GM23338 (cell line): ENCODE data around the gene RABGAP1L. TPM values are rescaled to one million over a fixed set of nuclear protein-coding genes. Genes with fewer than 3 reads are reported as not detected.

Experiments
- ATAC-seq: fragments of 200-7000 bp; cut with Tn5 transposase; 3 replicates; pipeline ENCODE4 v1.9.1; 2020
- DNase-seq: peaks from one replicate; pipeline ENCODE4 v3.0.0-alpha.2; 2015; ENCODE audit warnings: low spot score
- H2AFZ ChIP-seq: fragments of 200-600 bp; sonication (generic); 2 replicates; pipeline ENCODE4 v1.8.0; 2016; ENCODE audit warnings: antibody characterized with exemption, mild to moderate bottlenecking, moderate library complexity
- H3F3A ChIP-seq: fragments of 200-600 bp; sonication (generic); replicated peaks from 2 replicates; pipeline ENCODE4 v1.8.0; 2017; ENCODE audit warnings: antibody characterized with exemption, mixed run types, low read depth
- H3K27ac ChIP-seq: fragments of 200-600 bp; sonication (generic); 2 replicates; pipeline ENCODE4 v1.6.1; 2016; ENCODE audit warnings: low read depth
- H3K27me3 ChIP-seq: fragments of 200-600 bp; sonication (generic); 2 replicates; pipeline ENCODE4 v1.8.0; 2016; ENCODE audit warnings: mild to moderate bottlenecking, mixed run types, moderate library complexity; ENCODE audit not compliant: insufficient read depth
- H3K36me3 ChIP-seq: fragments of 200-600 bp; sonication (generic); 2 replicates; pipeline ENCODE4 v1.8.0; 2016; ENCODE audit warnings: mild to moderate bottlenecking; ENCODE audit not compliant: insufficient read depth
- H3K4me1 ChIP-seq: fragments of 200-600 bp; sonication (generic); 2 replicates; pipeline ENCODE4 v1.8.0; 2016; ENCODE audit warnings: mild to moderate bottlenecking, moderate library complexity; ENCODE audit not compliant: insufficient read depth
- H3K4me2 ChIP-seq: fragments of 200-600 bp; sonication (generic); 2 replicates; pipeline ENCODE4 v1.7.1; 2017; ENCODE audit warnings: mixed run types
- H3K4me3 ChIP-seq: fragments of 200-600 bp; sonication (generic); 2 replicates; pipeline ENCODE4 v1.6.1; 2016; ENCODE audit warnings: mixed run types
- H3K79me2 ChIP-seq: fragments of 200-600 bp; sonication (generic); replicated peaks from 2 replicates; pipeline ENCODE4 v1.8.0; 2017; ENCODE audit warnings: mild to moderate bottlenecking; ENCODE audit not compliant: insufficient read depth
- H3K9me2 ChIP-seq: fragments of 200-600 bp; sonication (generic); 2 replicates; pipeline ENCODE4 v1.8.0; 2017; ENCODE audit not compliant: insufficient read depth
- H4K20me1 ChIP-seq: fragments of 200-600 bp; sonication (generic); replicated peaks from 2 replicates; pipeline ENCODE4 v1.8.0; 2017; ENCODE audit warnings: mild to moderate bottlenecking; ENCODE audit not compliant: insufficient read depth
- H3K27ac Mint-ChIP-seq: 2 replicates; pipeline ENCODE4 v1.8.0; 2020; ENCODE audit warnings: inconsistent platforms, mild to moderate bottlenecking, moderate library complexity, mixed read lengths
- H3K27me3 Mint-ChIP-seq: 3 replicates; pipeline ENCODE4 v1.8.0; 2022; ENCODE audit warnings: low read depth, mild to moderate bottlenecking, moderate library complexity, mixed read lengths, inconsistent platforms; ENCODE audit not compliant: insufficient read depth, poor library complexity
- H3K36me3 Mint-ChIP-seq: 3 replicates; pipeline ENCODE4 v1.8.0; 2021; ENCODE audit warnings: low read depth, mild to moderate bottlenecking, inconsistent platforms, moderate library complexity, mixed read lengths
- H3K4me1 Mint-ChIP-seq: 3 replicates; pipeline ENCODE4 v1.8.0; 2020; ENCODE audit warnings: mild to moderate bottlenecking, inconsistent platforms, mixed read lengths
- H3K4me3 Mint-ChIP-seq: 3 replicates; pipeline ENCODE4 v1.8.0; 2021; ENCODE audit warnings: moderate library complexity, mild to moderate bottlenecking, inconsistent platforms, mixed read lengths
- H3K9me3 Mint-ChIP-seq: 3 replicates; pipeline ENCODE4 v1.8.0; 2020; ENCODE audit warnings: moderate library complexity, mild to moderate bottlenecking, inconsistent platforms, mixed read lengths
- CREB1 ChIP-seq: fragments of 250-450 bp; sonication (Bioruptor Pico); IDR thresholded peaks from 2 replicates; pipeline ENCODE4 v1.5.0; 2020; ENCODE audit warnings: low read depth, mild to moderate bottlenecking, moderate library complexity
- CTCF ChIP-seq, 2 experiments: fragments of 200-600 bp in 1 of 2; sonication (generic) in 1 of 2; conservative IDR thresholded peaks; 2 replicates each; pipeline versions ENCODE4 v1.5.1 to v1.6.1; 2016 to 2017; ENCODE audit warnings: antibody characterized with exemption in 2 of 2, low read depth in 2 of 2, mild to moderate bottlenecking in 2 of 2, moderate library complexity in 1 of 2
- ETS1 ChIP-seq: IDR thresholded peaks from 2 replicates; pipeline ENCODE4 v1.6.1; 2016; ENCODE audit warnings: antibody characterized with exemption
- EZH2 ChIP-seq: fragments of 200-600 bp; sonication (generic); IDR thresholded peaks from one replicate; pipeline ENCODE4 v1.8.0; 2017; ENCODE audit warnings: antibody characterized with exemption, mild to moderate bottlenecking, low read depth; ENCODE audit not compliant: unreplicated experiment
- EZH2phosphoT487 ChIP-seq: fragments of 200-600 bp; sonication (generic); IDR thresholded peaks from one replicate; pipeline ENCODE4 v1.8.1; 2018; ENCODE audit warnings: antibody characterized with exemption; ENCODE audit not compliant: unreplicated experiment
- JUNB ChIP-seq: IDR thresholded peaks from one replicate; pipeline ENCODE4 v1.6.1; 2016; ENCODE audit warnings: antibody characterized with exemption; ENCODE audit not compliant: unreplicated experiment
- NANOG ChIP-seq: IDR thresholded peaks from 2 replicates; pipeline ENCODE4 v1.6.1; 2016; ENCODE audit warnings: antibody characterized with exemption, borderline replicate concordance
- POLR2AphosphoS5 ChIP-seq: IDR thresholded peaks from 2 replicates; pipeline ENCODE4 v1.6.1; 2016; ENCODE audit warnings: antibody characterized with exemption, low read depth
- STAT1 ChIP-seq: IDR thresholded peaks from one replicate; pipeline ENCODE4 v1.6.1; 2016; ENCODE audit warnings: antibody characterized with exemption; ENCODE audit not compliant: unreplicated experiment
- ZNF114 ChIP-seq: fragments of 250-450 bp; sonication (Bioruptor Pico); IDR thresholded peaks from 2 replicates; pipeline ENCODE4 v1.5.0; 2020; ENCODE audit warnings: mild to moderate bottlenecking, moderate library complexity
- ZNF331 ChIP-seq: fragments of 250-450 bp; sonication (Bioruptor Pico); IDR thresholded peaks from 2 replicates; pipeline ENCODE4 v1.5.0; 2020; ENCODE audit warnings: low read depth, mild to moderate bottlenecking, moderate library complexity
- ZNF462 ChIP-seq: fragments of 250-450 bp; sonication (Bioruptor Pico); IDR thresholded peaks from 2 replicates; pipeline ENCODE4 v1.5.0; 2020; ENCODE audit warnings: mild to moderate bottlenecking, moderate library complexity
- polyA plus RNA-seq: library from polyadenylated mRNA; unstranded; fragments of >200 nt; fragmentation: Nextera tagmentation; extraction: Ambion mirVana; gene quantifications from 2 replicates; pipeline ENCODE4 v1.2.1, GENCODE V29; 2016
- total RNA-seq: library from RNA; depleted of rRNA; stranded (reverse); fragments of >200 nt; shearing (Covaris generic); gene quantifications from 2 replicates; pipeline ENCODE4 v1.2.3, GENCODE V29; 2014
- TF ChIP-seq, protein P1 (sequence below): IDR thresholded peaks from one replicate; pipeline ENCODE4 v1.6.1; 2018; ENCODE audit warnings: antibody characterized with exemption; ENCODE audit not compliant: unreplicated experiment

The RABGAP1L gene
- total and polyA plus RNA-seq, 2 experiments from 2014 or later = 83.2 to 136 TPM

GRCh38 chr1:175033953-175034352 lies 874.6 kb downstream of the RABGAP1L start (continued):
- TF ChIP-seq ZNF462 (no peak), POLR2AphosphoS5 (no peak)

- no peak overlapping the region for H3K4me3 Mint-ChIP-seq
- Histone ChIP-seq H3K27me3 (no peaks in the 10 kb centered on the region), H3K4me2 (no peak overlapping the region), H3K4me3 (no peak overlapping the region), H3K36me3 (no peaks in the 10 kb centered on the region), H3F3A (no peaks in the 10 kb centered on the region), H3K27ac (no peak overlapping the region), H3K79me2 (no peaks in the 10 kb centered on the region), H3K9me2 (no peaks in the 10 kb centered on the region), H2AFZ (no peak overlapping the region), H3K4me1 (peaks cover 17% of the 10 kb centered on the region), H4K20me1 (no peaks in the 10 kb centered on the region)
- H3K4me1 Mint-ChIP-seq = peaks cover 25% of the 10 kb centered on the region
- peaks cover 3% of the 10 kb centered on the region for H3K27me3 Mint-ChIP-seq
- DNase-seq = no peak
- no peak for ATAC-seq
- no peaks in the 10 kb centered on the region for H3K9me3 Mint-ChIP-seq
- H3K27ac Mint-ChIP-seq = no peak overlapping the region
- H3K36me3 Mint-ChIP-seq = no peaks in the 10 kb centered on the region
- TF ChIP-seq POLR2AphosphoS5 (no peak), NANOG (no peak), EZH2 (no peak), ETS1 (no peak), STAT1 (no peak), JUNB (no peak), EZH2phosphoT487 (no peak), ZNF114 (no peak), CTCF (conservative IDR thresholded peaks at IDR 0.05; ENCODE audit: low read depth in 2 of 2) (no peak), CREB1 (CRISPR knock-in tag) (no peak), ZNF331 (CRISPR knock-in tag) (no peak)
- TF ChIP-seq, protein P1, sequence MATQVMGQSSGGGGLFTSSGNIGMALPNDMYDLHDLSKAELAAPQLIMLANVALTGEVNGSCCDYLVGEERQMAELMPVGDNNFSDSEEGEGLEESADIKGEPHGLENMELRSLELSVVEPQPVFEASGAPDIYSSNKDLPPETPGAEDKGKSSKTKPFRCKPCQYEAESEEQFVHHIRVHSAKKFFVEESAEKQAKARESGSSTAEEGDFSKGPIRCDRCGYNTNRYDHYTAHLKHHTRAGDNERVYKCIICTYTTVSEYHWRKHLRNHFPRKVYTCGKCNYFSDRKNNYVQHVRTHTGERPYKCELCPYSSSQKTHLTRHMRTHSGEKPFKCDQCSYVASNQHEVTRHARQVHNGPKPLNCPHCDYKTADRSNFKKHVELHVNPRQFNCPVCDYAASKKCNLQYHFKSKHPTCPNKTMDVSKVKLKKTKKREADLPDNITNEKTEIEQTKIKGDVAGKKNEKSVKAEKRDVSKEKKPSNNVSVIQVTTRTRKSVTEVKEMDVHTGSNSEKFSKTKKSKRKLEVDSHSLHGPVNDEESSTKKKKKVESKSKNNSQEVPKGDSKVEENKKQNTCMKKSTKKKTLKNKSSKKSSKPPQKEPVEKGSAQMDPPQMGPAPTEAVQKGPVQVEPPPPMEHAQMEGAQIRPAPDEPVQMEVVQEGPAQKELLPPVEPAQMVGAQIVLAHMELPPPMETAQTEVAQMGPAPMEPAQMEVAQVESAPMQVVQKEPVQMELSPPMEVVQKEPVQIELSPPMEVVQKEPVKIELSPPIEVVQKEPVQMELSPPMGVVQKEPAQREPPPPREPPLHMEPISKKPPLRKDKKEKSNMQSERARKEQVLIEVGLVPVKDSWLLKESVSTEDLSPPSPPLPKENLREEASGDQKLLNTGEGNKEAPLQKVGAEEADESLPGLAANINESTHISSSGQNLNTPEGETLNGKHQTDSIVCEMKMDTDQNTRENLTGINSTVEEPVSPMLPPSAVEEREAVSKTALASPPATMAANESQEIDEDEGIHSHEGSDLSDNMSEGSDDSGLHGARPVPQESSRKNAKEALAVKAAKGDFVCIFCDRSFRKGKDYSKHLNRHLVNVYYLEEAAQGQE = no peak
Observed at GRCh38 chr1:175034775-175035174, 875.5 kb downstream of the RABGAP1L start.
